NCI-H82 (cell line): ENCODE measurements around the gene CLSTN2.
A peak's percentile ranks its signal among the peaks of the same experiment; 100 is the strongest.

ENCODE experiments used
- DNase-seq: peaks from one replicate; lab custom pipeline; 2025; lab: John Stamatoyannopoulos, UW

CLSTN2 gene

DNA sequence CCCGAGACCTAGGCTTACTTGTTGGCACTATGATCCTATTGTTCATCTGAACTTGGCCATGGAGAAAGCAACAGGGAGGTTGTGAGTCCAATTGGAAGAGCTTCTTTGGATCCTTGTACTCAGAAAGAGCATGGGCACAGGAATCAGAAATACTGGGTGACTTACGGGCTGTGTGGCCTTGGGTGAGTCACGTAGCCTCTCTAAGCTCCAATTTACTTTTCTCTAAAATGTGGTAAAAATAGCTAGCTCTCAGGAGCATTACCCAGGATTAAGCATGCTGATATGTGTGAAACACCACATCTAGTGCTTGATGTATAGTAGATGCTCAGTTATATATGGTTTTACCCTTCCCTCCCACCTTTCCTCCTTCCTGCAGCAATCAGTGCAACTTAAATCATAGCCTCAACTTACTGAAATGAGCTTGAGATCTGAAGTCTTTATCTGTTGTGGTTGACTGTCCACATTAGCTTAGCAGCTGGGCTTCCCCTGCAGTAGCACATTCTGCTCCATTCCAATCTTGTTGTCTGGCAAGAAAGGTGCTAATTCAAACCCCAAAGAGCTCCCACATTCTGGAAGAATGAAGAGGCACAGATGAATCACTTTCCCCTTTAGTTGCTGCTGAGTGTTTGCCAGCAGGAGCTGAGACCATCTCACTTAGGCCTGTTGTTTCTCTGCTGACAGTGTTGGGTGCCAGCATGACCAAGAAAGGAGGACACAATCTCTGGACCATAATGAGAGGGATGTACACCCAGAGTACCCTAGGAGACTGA is 443.8 kb downstream of the CLSTN2 start:
- no peak for DNase-seq

DNA sequence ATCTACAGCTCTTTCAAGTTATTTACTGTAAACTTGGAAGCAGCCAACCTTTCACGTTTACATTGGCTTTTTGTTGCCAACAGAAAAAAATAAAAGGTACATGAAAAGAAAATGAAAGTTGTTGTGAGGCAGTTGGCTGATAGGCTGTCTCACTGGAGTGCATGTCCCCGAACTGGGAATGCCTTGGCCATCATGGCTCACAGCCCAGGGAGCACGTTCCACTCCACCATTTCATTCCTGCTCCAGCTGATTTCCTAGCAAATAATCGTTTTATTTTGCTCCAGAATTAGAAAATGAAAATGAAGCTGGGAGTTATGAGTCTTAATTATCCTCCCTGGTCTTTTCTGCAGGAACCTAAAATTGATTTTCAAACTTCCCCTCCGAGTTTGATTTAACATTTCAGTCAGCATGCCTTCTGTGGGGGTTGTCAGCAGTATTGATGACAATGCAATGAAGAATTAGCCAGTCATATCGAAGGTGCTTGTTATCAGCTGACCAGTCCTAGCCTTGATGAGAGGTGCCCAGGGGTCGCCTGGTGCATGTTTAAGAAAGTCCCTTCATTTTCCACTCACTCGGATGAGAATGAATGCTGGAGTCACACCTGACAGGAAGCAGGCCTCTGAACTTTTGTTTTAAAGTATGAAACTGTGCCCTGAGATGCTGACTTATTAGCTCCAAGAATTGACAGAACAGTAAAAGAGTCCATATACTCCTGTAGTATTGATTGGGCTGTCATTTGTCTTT is 449.2 kb downstream of the CLSTN2 start:
- DNase-seq = no peak

DNA sequence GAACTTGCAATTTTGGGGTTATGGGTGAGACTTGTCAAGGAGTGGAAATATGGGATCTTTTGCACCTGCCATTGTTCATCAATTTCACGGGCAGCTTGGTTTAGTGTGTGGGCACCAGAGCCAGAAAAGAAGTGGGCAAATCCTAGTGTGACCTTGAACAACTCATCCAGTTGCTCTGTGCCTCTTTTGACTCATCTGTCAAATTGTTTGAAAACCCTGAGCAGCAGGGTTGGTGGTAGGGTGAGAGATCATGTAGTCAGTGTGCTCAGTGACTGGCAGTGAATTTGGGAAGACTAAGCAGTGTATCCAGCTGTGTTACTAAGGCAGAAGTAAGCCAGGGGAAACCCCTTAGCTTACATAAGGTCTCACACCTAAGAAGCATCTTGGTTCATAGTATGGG is 449.9 kb downstream of the CLSTN2 start:
- DNase-seq = no peak

DNA sequence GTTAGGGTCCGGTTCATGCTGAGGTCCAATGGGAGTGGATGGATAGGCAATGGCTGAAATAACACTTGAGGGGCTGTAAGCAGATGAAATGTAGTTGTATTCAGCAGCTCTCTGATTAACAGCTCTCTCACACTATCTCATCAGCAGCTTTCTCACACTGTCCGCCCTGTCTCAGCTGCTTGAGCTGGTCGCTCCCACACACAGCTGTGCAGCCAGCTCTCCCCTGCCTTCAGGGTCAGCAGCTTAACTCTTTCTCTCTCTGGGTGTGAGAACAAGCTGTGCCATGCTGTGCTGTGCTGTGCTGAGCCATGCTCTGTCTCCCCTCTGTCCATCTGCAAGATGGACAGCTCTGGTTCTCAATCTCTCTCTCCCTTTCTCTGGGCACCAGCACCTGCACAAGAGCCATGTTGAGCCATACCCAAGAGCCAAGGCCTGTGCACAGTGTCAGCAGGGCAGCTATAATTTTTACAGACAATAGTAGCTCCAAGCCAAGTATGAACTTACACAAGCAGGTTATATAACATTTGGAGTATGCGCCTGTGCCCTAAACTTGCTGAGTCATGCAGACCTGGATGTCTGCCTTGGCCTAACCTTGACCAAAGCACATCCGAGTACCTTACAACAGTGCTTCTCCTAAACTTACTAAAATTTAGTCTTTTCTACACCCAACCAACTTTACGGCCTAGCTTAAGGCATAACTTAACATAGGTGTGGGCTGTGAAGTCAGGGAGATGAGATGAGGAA is 451.5 kb downstream of the CLSTN2 start:
- DNase-seq = peak; percentile 73

DNA sequence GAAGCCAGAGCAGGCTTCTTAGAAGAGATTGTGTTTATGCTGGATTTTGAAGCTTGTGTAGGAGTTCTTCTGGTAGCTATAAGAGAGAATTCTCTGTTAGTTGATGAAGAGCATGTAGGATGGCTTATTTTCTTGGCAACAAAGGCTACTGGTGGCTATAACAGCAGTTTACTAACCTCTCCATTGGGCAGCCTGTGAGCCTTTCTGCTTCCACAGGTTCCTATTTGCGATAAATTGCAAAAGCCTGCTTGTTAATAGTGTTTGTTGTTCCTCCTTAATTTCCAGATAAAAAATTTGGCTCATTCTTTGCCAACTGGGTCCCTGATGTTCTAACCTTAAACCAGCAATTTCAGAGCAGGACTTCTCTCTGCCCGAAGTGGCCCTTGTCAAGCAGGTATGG is 452.3 kb downstream of the CLSTN2 start:
- DNase-seq = no peak

DNA sequence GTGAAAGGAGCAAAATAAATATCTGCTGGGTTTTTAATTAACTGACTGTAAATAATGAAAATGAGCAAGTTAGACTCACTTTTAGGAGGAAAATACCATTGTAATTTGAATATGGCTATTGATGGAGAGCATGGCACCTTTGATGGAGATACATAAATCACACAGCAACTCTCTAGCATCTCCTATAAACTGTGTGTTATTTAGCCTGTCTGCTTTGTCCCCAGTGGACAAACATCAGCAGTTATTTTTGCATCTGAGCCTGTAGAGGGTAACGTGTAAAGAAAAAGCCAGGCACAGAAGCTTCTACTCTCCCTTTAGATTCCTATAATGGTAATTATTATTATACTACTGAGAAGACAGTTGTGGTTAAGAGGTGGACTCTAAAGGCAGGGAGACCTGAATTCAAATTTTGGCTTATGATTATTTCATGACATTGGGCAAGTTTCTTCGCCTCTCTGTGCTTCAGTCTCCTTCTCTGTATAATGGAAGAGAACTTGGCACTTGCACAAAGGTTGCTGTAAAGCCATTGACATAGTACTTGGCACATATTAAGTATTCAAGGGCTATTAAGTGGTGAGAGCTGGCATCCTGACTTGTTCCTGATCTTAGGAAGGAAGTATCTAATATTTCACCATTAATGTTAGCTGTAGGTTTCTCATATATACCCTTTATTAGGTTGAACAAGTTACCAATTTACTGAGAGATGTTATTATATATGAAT is 453.4 kb downstream of the CLSTN2 start:
- peak; percentile 64 for DNase-seq

DNA sequence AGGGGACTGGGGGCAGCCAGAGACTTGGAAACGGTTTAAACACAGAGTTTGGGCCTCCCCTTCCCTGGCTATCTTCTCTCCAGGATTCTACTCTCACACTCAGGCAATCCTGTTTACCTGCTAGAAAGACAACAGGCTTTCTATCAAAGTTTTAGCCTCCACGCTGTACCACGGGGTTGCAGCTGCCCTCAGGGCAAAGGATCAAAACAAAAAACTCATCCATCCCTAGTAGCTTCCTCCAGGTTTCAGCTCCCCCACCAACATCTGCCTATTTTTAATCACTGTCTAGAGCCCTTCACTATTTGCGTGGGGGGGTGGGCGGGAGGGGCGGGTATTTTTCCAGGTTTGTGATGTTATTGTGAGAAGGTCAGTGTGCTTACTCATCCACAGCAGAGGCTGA is 456.1 kb downstream of the CLSTN2 start:
- peak; percentile 76 for DNase-seq

DNA sequence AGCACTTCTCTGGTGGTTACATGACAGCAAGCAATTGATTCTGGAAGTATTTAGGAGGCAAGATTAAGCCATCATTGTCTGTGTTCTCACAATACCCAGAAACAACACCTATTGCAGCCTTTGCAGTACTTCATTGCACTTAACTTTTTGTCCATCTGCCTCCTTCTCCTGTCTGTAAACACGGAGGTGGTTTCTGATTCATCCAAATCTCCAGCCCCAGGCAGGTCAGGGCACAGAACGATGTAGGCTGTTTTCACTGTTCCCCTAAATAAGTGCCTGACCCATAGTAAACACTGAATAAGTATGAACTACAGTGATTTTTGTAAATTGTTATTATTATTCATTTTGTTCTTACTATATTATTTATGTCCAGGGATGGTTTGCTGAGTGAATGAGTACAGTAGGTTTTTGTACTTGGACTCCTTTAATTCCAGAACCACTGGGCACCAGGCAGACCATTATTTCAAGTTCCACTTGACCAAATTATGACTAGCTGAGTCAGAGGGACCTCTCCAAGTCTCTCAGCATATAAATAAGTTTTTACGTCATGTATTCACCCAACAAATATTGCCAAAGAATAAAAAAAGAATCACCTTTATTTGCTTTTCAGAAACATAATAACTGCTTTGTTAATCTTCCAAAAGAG is 459.6 kb downstream of the CLSTN2 start:
- no peak for DNase-seq

DNA sequence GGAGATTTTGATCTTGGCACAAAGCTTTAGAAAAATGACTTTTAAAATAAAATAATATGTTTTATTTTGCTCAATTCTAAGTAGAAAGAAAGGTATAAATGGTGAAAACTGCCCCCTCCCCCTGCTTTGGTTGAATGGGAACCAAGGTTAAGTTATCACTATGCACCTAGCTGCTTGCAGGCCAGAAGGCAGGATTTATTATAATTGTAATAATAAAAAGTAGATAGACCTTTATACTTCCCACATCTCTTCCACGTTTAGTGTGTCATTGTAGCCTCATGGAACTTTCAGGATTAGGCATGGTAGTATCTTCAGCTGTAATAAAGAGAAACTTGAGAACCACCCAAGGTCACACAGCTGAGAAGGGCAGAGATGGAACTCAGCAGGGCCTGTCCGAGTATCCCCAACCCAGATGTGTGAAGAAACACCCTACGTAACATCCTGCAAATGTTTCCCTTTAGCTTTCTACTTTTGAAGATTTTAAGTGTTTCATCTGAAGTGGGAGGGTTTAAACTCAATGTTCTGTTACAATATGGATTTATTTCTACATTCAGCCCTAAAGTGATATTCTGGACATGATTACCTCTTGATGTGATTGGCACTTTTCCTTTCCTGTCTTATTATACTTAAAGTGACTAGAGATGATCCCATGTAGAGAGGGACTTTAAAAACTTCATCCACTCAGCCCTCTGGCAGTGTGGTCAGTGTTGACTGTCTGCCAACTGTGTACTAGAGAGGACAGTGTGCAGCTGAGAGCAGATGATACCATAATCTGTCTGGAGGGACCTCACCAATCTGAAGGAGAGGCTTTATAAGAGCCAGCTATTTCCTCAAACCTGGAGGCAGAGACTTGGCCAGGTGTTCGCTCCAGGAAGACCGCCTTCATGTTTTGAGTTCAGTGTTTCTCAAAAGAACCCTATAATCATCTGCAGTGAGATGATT is 460.4 kb downstream of the CLSTN2 start:
- peak; percentile 46 for DNase-seq

DNA sequence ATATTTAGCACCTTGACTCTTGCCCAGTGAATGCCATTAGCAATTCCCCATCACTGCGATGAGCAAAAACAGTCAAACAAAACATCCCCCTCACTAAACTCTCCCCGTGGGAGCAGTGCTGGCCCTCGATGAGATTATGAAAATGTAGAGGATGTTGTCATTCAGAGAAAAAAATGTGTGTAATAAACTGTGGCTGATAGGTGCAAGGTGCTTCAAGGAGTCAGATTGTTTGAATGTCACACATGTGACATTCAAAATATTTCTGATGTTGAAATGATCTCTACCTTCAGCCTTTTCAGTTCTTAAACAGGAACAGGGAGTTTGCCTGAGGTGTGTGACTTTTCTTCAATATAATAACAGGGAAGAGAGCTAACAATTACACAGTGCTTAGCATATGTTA is 461.1 kb downstream of the CLSTN2 start:
- no peak for DNase-seq

DNA sequence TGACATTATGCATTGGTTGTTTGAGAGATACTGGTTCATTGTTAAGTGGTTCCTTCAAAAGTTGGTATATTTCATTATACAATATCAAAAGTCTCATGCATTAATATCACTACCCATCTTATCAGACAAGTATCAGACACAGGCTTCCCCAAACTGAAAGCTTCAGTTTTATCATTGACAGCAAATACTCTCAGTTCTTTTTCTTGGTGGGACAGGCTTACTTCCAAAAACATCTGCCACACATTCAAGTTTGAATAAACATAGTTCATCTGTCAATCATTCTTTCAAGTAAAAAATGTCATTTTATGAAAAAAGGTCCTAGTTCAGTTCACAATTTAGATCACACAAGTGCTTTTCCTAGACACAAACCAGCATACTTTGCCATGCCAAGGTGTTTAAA is 462.9 kb downstream of the CLSTN2 start:
- DNase-seq = no peak

DNA sequence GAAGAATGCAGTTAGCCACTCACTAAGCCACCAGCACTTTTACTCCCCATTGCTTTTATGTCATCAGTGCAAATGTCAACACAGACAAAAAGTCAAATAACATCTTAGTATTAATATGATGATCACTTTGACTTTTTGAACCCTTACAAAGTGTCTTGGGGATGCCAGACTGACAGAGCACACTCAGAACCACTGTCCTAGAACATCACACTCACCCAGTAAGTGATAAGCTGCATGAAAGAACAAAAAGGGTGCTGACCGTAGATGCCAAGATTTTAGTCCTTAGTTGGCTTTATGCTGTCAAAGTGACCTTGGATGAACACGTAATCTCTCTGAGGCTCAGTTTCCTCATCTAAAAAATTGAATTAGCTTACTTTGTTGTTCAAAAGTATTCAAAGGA is 463.4 kb downstream of the CLSTN2 start:
- DNase-seq = no peak

DNA sequence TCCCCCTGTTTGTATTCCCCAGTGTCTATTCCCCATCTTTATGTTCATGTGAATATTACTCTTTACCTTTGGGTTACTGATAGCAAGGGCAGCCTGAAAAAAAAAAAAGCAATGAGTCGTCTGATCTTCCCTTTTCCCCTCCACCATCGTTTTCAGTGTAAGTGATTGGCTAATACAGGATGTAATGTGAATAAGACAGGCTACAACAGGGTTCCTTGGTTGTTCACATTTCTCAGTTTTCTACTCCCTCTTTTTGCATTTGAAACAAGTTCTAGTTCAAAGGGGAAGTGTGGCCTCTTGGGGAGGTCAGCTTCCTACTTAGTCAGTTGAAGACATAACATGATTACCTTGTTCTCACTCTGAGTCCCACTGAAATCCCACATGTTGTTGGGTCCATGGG is 464.9 kb downstream of the CLSTN2 start:
- no peak for DNase-seq

DNA sequence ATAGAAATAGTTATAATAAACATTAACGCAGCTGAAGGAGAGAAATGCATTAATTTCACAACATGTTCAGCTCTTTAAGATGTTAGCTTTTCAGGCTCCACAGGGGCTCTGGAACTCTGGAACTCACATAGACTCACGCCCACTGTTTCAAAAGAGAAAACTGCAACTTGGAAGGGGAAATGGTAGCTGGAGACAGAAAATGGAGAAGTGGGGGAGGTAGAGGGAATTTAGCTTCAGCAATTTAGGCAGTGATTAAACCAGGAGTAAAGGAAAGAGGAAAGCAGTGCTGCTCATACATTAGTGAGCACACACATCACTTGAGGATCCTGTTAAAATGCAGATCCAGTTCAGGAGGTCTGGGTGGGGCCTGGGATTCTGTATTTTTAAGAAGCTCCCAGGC is 468.1 kb downstream of the CLSTN2 start:
- no peak for DNase-seq

DNA sequence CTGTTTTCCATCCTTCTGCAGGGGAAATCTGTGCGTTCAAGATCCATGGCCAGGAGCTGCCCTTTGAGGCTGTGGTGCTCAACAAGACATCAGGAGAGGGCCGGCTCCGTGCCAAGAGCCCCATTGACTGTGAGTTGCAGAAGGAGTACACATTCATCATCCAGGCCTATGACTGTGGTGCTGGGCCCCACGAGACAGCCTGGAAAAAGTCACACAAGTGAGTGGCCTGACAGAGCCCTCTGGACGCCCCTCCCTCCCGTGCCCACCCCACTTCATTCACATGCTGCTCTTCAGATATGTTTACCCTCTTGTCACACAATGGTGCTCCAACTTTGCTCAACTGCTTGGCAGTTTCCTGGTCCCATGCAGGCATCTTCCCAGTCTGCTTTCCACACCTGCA is 468.6 kb downstream of the CLSTN2 start:
- DNase-seq = no peak

DNA sequence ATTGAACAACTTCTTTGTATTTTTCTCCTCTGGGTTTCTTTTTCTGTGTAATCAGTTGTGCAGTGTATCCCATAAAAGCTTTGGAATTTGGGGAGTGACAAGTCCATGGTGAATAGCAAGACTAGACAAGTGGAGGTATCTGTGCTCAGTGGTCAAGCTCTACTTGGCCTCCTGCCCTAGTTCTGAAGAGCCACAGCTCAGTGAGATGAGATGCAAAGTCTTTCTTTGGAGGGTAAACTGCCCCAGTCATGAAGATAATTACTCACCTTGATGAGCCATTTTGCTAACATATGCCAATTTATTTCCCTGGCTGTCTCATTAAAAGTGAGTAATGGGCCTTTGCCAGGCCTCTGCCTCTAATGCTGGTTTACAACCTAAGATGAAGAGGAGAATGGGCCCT is 471.7 kb downstream of the CLSTN2 start:
- DNase-seq = no peak

DNA sequence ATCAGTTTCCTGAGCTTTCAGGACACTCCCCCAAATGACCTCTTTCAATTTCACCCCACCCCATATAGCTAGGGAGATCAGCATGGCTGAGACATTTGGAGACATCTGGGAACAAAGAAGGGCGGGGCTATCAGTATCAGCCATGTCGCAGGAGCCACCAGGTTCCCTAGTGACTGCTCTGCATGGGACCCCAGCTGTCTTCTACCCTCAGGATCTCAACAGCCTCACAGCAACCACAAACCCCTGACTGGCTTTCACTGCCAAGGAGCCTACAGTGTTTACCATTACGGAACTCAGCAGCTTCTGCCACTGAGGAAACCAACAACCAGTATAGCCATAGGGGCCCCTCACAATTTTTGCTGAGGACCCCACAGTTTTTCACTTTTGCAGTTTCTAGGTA is 473.3 kb downstream of the CLSTN2 start:
- no peak for DNase-seq

DNA sequence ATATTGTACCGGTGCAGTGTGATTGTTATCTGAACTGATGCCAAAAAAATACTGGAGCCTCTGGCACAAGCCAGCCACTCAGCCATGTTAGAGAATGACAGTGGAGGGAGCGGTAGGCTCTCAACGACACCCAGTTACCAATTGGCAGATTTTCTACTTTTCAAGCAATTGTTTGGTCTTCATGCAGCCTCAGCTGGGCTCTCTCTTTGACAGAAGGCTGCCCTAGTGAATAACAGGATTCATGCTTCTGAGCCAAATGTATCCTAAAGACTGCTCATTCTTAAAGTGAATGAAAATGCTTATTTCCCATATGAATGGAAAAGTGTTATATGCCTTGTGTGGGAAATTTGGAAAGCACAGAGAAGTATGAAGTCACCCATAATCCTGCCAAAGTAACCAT is 481.7 kb downstream of the CLSTN2 start:
- DNase-seq = no peak

DNA sequence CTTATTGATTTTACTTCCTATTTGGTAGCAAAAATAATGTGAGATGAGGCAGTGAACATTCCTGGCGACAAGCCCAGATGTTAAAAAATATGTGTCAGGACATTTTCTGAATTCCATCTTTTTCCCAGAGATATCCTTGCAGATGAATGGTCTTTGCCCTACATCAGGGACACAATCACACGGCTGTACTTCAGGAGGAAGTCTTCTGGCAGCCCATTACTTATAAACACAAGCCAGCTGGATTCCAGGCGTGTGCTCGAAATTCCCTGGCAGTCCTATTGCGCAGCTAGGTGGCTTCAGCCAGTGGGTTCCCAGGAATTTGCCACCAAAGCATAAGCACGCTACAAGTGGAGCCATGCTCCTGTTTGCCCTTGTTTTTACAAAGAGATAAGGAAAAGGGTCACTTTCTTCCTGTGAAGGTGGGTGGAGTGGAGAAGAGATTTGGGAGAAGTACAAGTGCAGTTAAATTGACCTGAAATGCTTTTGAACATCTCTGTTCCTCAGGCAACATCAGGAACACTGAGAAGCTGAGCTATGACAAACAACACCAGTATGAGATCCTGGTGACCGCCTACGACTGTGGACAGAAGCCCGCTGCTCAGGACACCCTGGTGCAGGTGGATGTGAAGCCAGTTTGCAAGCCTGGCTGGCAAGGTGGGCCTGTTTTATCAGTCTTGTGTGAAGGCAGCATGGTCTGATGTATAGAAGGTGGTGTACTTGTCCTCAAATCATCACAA is 485.8 kb downstream of the CLSTN2 start:
- no peak for DNase-seq

DNA sequence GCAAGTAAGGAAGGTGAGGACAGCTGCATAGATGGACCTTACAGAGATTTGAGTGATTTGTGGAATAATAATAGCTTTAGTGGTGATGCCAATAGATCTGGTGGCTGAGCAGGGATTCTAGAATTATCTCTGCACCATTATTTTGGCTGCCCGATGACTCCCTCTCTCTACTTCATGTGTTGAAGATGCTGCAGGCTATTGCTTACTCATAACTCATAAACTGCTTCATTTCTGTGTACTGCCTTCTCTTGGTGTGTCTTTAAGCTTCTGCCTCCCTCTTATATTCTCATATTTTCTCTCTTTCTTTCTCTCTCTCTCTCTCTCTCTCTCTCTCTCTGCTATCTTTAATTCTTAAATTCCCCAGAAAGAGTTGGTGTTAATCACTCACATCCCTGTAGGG is 486.9 kb downstream of the CLSTN2 start:
- no peak for DNase-seq
